Adrenal gland (tissue), 12 donors: ENCODE data around the gene KIAA1671. TPM values are rescaled to one million over a fixed set of nuclear protein-coding genes. Genes with fewer than 3 reads are reported as not detected.

Experiments used
- DNase-seq, 7 donors: peaks; one replicate each; pipeline ENCODE4 v3.0.0-alpha.2; 2019 to 2020
- H3K27ac ChIP-seq, 5 donors: fragments of 200-600 bp; sonication (generic) in 4 of 5; 1 replicate in 3 of 5; 2 replicates in 2 of 5; pipeline versions ENCODE4 v1.5.1 to v1.8.0; 2016 to 2020; ENCODE audit warnings: mild to moderate bottlenecking in 1 of 5
- H3K27me3 ChIP-seq: fragments of 200-600 bp; 2 replicates; pipeline ENCODE4 v1.8.0; 2021
- H3K36me3 ChIP-seq, 2 donors: fragments of 200-600 bp; replicated peaks in 1 of 2; 1 replicate in 1 of 2; 2 replicates in 1 of 2; pipeline versions ENCODE4 v1.5.1 to v1.8.0; 2018 to 2022
- H3K4me1 ChIP-seq, 2 donors: fragments of 200-600 bp; replicated peaks in 1 of 2; 1 replicate in 1 of 2; 2 replicates in 1 of 2; pipeline versions ENCODE4 v1.5.1 to v1.8.0; 2018 to 2021
- H3K4me3 ChIP-seq, 4 donors: fragments of 200-600 bp; sonication (generic) in 3 of 4; one replicate each; pipeline ENCODE4 v1.5.1; 2016 to 2018
- H3K9me3 ChIP-seq, 3 donors: fragments of 200-600 bp; sonication (generic) in 1 of 3; replicated peaks in 1 of 3; 1 replicate in 2 of 3; 2 replicates in 1 of 3; pipeline versions ENCODE4 v1.5.1 to v1.8.0; 2016 to 2021
- POLR2A ChIP-seq, 2 donors: fragments of 450-650 bp; IDR thresholded peaks; one replicate each; pipeline ENCODE4 v1.6.1; 2017; ENCODE audit warnings: antibody characterized with exemption in 2 of 2, mild to moderate bottlenecking in 2 of 2, moderate library complexity in 1 of 2
- WGBS, 4 donors: extraction: QIAGEN DNeasy Blood & Tissue Kit in 2 of 4; methylation state at CpG; one replicate each; pipeline versions ENCODE4 v1.1.5 to v1.1.7; 2013 to 2017; 5-methylcytosine and 5-hydroxymethylcytosine counted together
- intact Hi-C, 2 donors: fragments of 100-400 bp; cut with DNase I; formaldehyde crosslinking; loops; one replicate each; pipeline versions ENCODE4 v1.14.1 to v1.15.0; 2022 to 2023
- polyA plus RNA-seq, 3 donors: library from polyadenylated mRNA; stranded (reverse); fragments of 200-250 nt in 2 of 3; fragments of 350-450 nt in 1 of 3; fragmentation: Illumina TruSeq in 1 of 3; extraction: RNeasy Lipid Tissue Mini Kit (QIAGEN cat#74804) in 1 of 3; gene quantifications; one replicate each; pipeline ENCODE4 v1.2.3, GENCODE V29; 2013 to 2014
- total RNA-seq, 9 donors: library from RNA; depleted of rRNA in 4 of 9; stranded (reverse); fragments of >200 nt in 4 of 9; fragments of 120-200 nt in 1 of 9; fragmentation: NEBNext Ultra II Directional in 1 of 9; extraction: Animal tissue kit (Norgen Biotek cat#: 25700) in 1 of 9; gene quantifications; one replicate each; pipeline versions ENCODE4 v1.1.0 to v1.2.4, GENCODE V29; 2013 to 2023
- TF ChIP-seq, protein P1 (sequence below), 6 experiments: fragments of 450-650 bp in 4 of 6; fragments of 200-600 bp in 2 of 6; sonication (generic) in 1 of 6; IDR thresholded peaks; 1 replicate in 5 of 6; 2 replicates in 1 of 6; pipeline versions ENCODE4 v1.5.1 to v1.8.0; 2016 to 2021; ENCODE audit warnings: antibody characterized with exemption in 6 of 6, mild to moderate bottlenecking in 2 of 6, moderate library complexity in 1 of 6
- donor health status: healthy with polysubstance abuse.
- donor health status: Bipolar disorder and iron deficiency.
- donor health status: DM: yes; HTN: yes; CAD: no.
- donor health status: DM: no; HTN: no; CAD: no.
- donor health status: DM: no; HTN: no; CAD: no.
- donor health status: DM: yes; HTN: yes; CAD: no.

The KIAA1671 gene
- total and polyA plus RNA-seq, 12 donors: 5.3 to 71.0 (median 45.8) TPM

DNA sequence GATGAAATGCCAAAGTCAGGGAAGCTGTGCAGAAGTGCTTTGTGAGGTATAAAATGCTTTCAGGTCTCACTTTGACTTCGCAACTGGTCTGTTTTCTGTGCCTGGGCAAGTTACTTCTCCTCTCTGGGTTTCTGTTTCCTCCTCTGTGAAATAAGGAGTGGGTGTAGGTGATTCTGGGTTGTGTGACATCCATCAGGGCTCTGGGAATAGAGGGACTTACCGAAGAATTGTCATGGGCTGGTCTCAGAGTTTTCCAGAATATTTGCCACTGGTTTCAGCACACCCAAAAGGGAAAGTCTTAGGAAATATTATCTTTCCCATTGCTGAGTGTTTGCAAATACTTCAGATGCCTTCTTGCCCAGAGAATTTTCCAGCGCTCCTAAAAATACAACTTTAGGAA is 118.4 kb downstream of the KIAA1671 start:
- WGBS, 4 donors: 67 to 83% (median 73%) methylated on average over 3 of the region's 3 CpGs
- Histone ChIP-seq H3K9me3 (no peaks in the 10 kb centered on the region), H3K4me1 (peaks cover 11 to 25% of the 10 kb centered on the region in 2 donors), H3K36me3 (no peaks in the 10 kb centered on the region), H3K27ac (peak overlapping the region in 1 of 5 donors; percentile 2), H3K4me3 (no peak overlapping the region), H3K27me3 (no peaks in the 10 kb centered on the region)
- no peak for DNase-seq
- TF ChIP-seq, protein P1, sequence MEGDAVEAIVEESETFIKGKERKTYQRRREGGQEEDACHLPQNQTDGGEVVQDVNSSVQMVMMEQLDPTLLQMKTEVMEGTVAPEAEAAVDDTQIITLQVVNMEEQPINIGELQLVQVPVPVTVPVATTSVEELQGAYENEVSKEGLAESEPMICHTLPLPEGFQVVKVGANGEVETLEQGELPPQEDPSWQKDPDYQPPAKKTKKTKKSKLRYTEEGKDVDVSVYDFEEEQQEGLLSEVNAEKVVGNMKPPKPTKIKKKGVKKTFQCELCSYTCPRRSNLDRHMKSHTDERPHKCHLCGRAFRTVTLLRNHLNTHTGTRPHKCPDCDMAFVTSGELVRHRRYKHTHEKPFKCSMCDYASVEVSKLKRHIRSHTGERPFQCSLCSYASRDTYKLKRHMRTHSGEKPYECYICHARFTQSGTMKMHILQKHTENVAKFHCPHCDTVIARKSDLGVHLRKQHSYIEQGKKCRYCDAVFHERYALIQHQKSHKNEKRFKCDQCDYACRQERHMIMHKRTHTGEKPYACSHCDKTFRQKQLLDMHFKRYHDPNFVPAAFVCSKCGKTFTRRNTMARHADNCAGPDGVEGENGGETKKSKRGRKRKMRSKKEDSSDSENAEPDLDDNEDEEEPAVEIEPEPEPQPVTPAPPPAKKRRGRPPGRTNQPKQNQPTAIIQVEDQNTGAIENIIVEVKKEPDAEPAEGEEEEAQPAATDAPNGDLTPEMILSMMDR (IDR thresholded peaks at IDR 0.05): no peak
- no peak for TF ChIP-seq POLR2A (IDR thresholded peaks at IDR 0.05)
- intact Hi-C loops: no loop called here

DNA sequence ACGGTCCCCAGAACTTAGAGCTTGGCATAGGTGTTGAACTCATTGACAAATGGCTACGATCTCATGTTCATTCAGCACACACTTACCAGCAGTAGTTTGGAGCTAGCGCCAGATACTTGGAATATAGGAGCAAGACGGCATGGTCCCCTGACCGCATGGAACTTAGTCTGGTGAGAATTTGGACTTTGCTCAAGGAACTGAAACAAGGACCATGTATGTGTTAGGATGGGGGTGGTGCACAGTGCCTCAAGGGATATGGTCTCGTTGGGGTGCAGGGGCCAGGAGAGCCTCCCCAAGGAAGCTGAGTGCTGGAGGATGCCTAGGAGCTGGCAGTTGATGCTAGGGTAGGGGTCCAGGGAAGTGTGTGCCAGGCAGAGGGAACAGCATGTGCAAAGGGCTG is 119.2 kb downstream of the KIAA1671 start:
- Histone ChIP-seq H3K27ac (no peak overlapping the region), H3K27me3 (no peaks in the 10 kb centered on the region), H3K4me1 (peaks cover 11 to 30% of the 10 kb centered on the region in 2 donors), H3K9me3 (no peaks in the 10 kb centered on the region), H3K36me3 (no peaks in the 10 kb centered on the region), H3K4me3 (no peak overlapping the region)
- no peak for DNase-seq
- intact Hi-C loops: no loop called here
- TF ChIP-seq, protein P1 (IDR thresholded peaks at IDR 0.05): no peak
- TF ChIP-seq POLR2A (IDR thresholded peaks at IDR 0.05): no peak
- WGBS, 4 donors: 84 to 90% (median 85%) methylated on average over 6 of the region's 6 CpGs

DNA sequence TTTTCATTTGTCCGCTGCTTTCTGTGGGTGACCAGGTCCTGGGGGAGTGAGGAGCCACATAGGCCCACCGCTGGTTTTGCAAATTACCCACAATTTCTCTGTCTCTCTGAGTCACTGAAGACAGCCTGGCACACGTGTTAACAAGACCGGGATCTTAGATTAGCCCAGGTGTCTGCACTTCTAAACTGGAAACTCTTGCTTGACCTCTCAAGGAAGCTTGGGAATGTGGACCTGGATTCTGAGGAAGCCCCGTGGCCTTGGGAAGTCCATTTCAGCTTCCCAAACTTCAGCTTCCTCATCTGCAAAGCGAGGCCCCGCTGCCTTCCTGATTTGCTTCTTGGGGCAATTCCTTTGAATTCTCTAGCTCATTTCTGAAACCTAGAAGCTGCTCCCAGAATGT is 119.9 kb downstream of the KIAA1671 start:
- no peak overlapping the region for H3K27ac ChIP-seq
- H3K9me3 ChIP-seq: no peaks in the 10 kb centered on the region
- H3K27me3 ChIP-seq: no peaks in the 10 kb centered on the region
- 81 to 95% (median 89%) methylated on average over 7 of the region's 7 CpGs for WGBS, 4 donors
- TF ChIP-seq POLR2A (IDR thresholded peaks at IDR 0.05): no peak
- TF ChIP-seq, protein P1 (IDR thresholded peaks at IDR 0.05): no peak
- H3K36me3 ChIP-seq: no peaks in the 10 kb centered on the region
- H3K4me1 ChIP-seq: peaks cover 8 to 27% of the 10 kb centered on the region in 2 donors
- no peak overlapping the region for H3K4me3 ChIP-seq
- intact Hi-C loops: no loop called here
- no peak for DNase-seq

GRCh38 chr22:25076336-25076735 is 123.8 kb downstream of the KIAA1671 start:
- Histone ChIP-seq H3K27me3 (no peaks in the 10 kb centered on the region), H3K27ac (no peak overlapping the region), H3K9me3 (no peaks in the 10 kb centered on the region), H3K4me3 (no peak overlapping the region), H3K36me3 (no peaks in the 10 kb centered on the region), H3K4me1 (peaks cover 0 to 8% of the 10 kb centered on the region in 2 donors)
- 54 to 67% (median 62%) methylated on average over 4 of the region's 4 CpGs for WGBS, 4 donors
- intact Hi-C loops: no loop called here
- peak in 1 of 7 donors; percentile 21 for DNase-seq
- no peak for TF ChIP-seq POLR2A (IDR thresholded peaks at IDR 0.05)
- TF ChIP-seq, protein P1 (IDR thresholded peaks at IDR 0.05): no peak
